NCI-H526 (cell line): ENCODE data around the gene KPTN.

ENCODE experiments used
- DNase-seq, 2 experiments: peaks; one replicate each; lab custom pipeline; 2025; lab: John Stamatoyannopoulos, UW

The KPTN gene

GRCh38 chr19:47435196-47435595 lies 48.8 kb downstream of the KPTN start:
- no peak for DNase-seq

GRCh38 chr19:47434088-47434487 lies 49.9 kb downstream of the KPTN start:
- no peak for DNase-seq

- no peak for DNase-seq
These were observed 50.9 kb downstream of the KPTN start for GRCh38 chr19:47433121-47433520.

GRCh38 chr19:47432499-47432898 lies 51.5 kb downstream of the KPTN start:
- DNase-seq: no peak

GRCh38 chr19:47432091-47432490 lies 51.9 kb downstream of the KPTN start:
- DNase-seq: no peak

- peak in 1 of 2 experiments; percentile 61 for DNase-seq
These were observed 53.8 kb downstream of the KPTN start for GRCh38 chr19:47430041-47430802.

- no peak for DNase-seq
These were observed 54.8 kb downstream of the KPTN start for GRCh38 chr19:47429140-47429793.

GRCh38 chr19:47428177-47428894 lies 55.7 kb downstream of the KPTN start:
- peak; percentile 99 for DNase-seq

GRCh38 chr19:47427241-47428176 lies 56.5 kb downstream of the KPTN start:
- DNase-seq: peak; percentile 76 to 89
